Kidney tubule cell (primary cell): ENCODE measurements around the gene SPATA24.
A peak's percentile ranks its signal among the peaks of the same experiment; 100 is the strongest.
"Not testable (repeated sequence)": the region's sequence is repeated elsewhere in the genome, so short reads cannot be mapped to it uniquely, and the experiment has no call there.

Source experiments
- DNase-seq: peaks from one replicate; pipeline ENCODE4 v3.0.0-alpha.2; 2018; ENCODE audit warnings: low spot score

The SPATA24 gene

GRCh38 chr5:139382807-139383206 is 21.1 kb downstream of the SPATA24 start:
- DNase-seq = no peak

- peak; percentile 32 for DNase-seq
Measured at GRCh38 chr5:139381837-139382761, 21.8 kb downstream of the SPATA24 start.

GRCh38 chr5:139379626-139380449 is 24.1 kb downstream of the SPATA24 start:
- no peak for DNase-seq

DNA sequence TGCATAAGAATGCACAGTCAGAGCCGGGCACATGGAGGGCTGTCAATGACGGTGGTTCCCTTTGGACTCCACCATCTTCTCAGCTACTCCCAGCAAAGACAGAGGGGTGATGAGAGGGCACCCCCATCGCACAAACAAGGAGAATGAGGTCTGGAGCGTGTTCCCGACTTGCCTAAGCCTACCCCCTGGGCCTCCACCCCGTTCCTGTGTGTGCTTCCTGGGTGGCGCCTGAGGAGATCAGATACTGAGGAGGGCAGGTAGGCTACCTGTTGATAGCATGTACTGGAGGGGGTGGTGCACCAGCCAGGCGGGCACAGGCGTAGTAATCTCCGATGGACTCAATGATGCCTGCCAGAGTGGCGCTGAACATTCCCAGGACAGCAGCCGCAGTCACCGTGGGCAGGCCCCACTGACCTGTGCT is 24.9 kb downstream of the SPATA24 start:
- DNase-seq = no peak

GRCh38 chr5:139378101-139378825 is 25.6 kb downstream of the SPATA24 start:
- DNase-seq = no peak

- DNase-seq = no peak
Measured at GRCh38 chr5:139377226-139377625, 26.7 kb downstream of the SPATA24 start.

- DNase-seq = no peak
Measured at GRCh38 chr5:139376364-139376763, 27.5 kb downstream of the SPATA24 start.

- no peak for DNase-seq
Measured at GRCh38 chr5:139374909-139375308, 29.0 kb downstream of the SPATA24 start.

- DNase-seq = no peak
Measured at GRCh38 chr5:139371482-139372435, 32.1 kb downstream of the SPATA24 start.

GRCh38 chr5:139369181-139369580 is 34.7 kb downstream of the SPATA24 start:
- DNase-seq = no peak

DNA sequence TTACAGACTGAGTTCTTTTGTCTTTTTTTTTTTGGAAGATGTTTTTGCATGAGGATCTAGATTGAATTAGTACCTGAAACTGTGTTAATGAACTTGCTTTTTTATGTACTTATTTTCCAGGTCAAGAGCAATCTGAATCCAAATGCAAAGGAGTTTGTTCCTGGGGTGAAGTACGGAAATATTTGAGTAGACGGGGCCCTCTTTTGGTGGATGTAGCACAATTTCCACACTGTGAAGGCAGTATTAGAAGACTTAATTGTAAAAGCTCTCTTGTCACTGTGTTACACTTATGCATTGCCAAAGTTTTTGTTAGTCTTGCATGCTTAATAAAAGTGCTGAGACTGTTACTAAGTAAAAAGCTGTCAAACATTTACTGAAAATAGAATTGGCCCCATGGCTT is 35.3 kb downstream of the SPATA24 start:
- DNase-seq = no peak

DNA sequence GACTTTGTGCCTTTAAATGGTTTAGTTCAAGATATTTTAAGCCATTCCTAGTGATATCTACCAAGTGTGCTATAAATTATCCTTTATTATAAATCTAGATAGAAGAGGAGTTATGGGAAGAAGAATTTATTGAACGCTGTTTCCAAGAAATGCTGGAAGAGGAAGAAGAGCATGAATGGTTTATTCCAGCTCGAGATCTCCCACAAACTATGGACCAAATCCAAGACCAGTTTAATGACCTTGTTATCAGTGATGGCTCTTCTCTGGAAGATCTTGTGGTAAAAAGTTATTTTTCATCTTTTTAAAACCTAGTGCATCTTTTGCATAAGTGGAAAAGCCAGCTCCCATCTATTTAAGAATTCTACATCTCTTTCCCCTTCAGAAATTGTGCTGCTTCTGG is 39.4 kb downstream of the SPATA24 start:
- DNase-seq = no peak

- DNase-seq = no peak
Measured at GRCh38 chr5:139363937-139364336, 40.0 kb downstream of the SPATA24 start.

DNA sequence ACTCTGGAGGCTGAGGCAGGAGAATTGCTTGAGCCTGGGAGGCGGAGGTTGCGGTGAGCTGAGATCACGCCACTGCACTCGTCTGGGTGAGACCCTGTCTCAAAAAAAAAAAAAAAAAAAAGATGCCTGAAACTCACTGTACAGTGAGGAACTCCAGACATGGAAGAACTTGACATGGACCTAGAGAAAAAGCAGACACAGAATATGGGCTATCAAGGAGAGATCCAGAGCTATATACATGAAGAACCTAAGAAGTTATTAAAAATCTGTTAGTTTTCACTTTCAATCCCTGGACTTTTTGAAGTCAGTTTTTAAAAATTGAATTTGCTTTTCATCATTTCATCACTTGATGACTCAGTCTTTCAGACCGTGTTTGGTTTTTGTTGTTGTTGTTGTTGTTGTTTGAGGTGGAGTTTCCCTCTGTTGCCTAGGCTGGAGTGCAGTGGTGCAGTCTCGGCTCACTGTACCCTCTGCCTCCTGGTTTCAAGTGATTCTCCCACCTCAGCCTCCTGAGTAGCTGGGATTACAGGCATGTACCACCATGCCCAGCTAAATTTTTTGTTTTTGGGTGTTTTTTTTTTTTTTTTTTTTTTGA is 42.0 kb downstream of the SPATA24 start:
- no peak for DNase-seq

GRCh38 chr5:139360384-139360783 is 43.5 kb downstream of the SPATA24 start:
- DNase-seq = no peak

- DNase-seq = no peak
Measured at GRCh38 chr5:139358064-139358463, 45.8 kb downstream of the SPATA24 start.

GRCh38 chr5:139355900-139356299 is 48.0 kb downstream of the SPATA24 start:
- DNase-seq = not testable (repeated sequence)

- DNase-seq = no peak
Measured at GRCh38 chr5:139354186-139354585, 49.7 kb downstream of the SPATA24 start.

DNA sequence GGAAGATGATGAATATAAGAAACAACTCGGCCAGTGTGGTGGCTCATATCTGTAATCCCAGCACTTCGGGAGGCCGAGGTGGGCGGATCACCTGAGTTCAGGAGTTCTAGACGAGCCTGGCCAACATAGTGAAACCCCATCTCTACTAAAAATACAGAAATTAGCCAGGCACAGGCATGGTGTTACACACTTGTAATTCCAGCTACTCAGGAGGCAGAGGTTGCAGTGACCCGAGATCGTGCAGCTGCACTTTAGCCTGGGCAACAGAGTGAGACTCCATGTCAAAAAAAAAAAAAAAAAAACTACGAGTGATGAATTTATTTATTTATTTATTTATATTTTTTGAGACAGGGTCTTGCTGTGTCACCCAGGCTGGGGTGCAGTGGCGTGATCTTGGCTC is 56.0 kb downstream of the SPATA24 start:
- DNase-seq = not testable (repeated sequence)
